SU-DHL-6 (cell line): ENCODE measurements around the gene BORCS8.

Source experiments
- H2AFZ ChIP-seq: fragments of 200-600 bp; sonication (generic); 2 replicates; pipeline ENCODE4 v1.6.1; 2014; ENCODE audit warnings: low read depth, mild to moderate bottlenecking, moderate library complexity, mixed read lengths, antibody characterized with exemption, low read length; ENCODE audit not compliant: severe bottlenecking
- H3F3A ChIP-seq: fragments of 200-600 bp; shearing (Covaris generic); 2 replicates; pipeline ENCODE4 v1.6.0; 2016; ENCODE audit warnings: antibody characterized with exemption, mild to moderate bottlenecking; ENCODE audit not compliant: insufficient read depth
- H3K27ac ChIP-seq: fragments of 200-600 bp; sonication (generic); 2 replicates; pipeline ENCODE4 v1.5.1; 2016; ENCODE audit warnings: low read depth, mild to moderate bottlenecking, low read length, moderate library complexity, mixed read lengths
- H3K27me3 ChIP-seq: fragments of 200-600 bp; sonication (generic), shearing (Covaris generic); 2 replicates; pipeline ENCODE4 v1.6.0; 2014; ENCODE audit warnings: mild to moderate bottlenecking, low read length
- H3K36me3 ChIP-seq: fragments of 200-600 bp; sonication (generic); 2 replicates; pipeline ENCODE4 v1.6.1; 2014; ENCODE audit warnings: mild to moderate bottlenecking, low read length, mixed read lengths
- H3K4me2 ChIP-seq: fragments of 300-600, 200-600 bp; shearing (Covaris generic), sonication (generic); 2 replicates; pipeline ENCODE4 v1.6.0; 2014; ENCODE audit warnings: low read length, low read depth, mild to moderate bottlenecking; ENCODE audit not compliant: poor library complexity, severe bottlenecking
- H3K4me3 ChIP-seq: fragments of 200-600 bp; sonication (generic); 2 replicates; pipeline ENCODE4 v1.5.1; 2014; ENCODE audit warnings: antibody characterized with exemption, low read length, mild to moderate bottlenecking, mixed read lengths; ENCODE audit not compliant: insufficient read depth, poor library complexity, severe bottlenecking
- H3K79me2 ChIP-seq: fragments of 200-600 bp; sonication (generic); 2 replicates; pipeline ENCODE4 v1.6.1; 2014; ENCODE audit warnings: mild to moderate bottlenecking, low read length, moderate library complexity; ENCODE audit not compliant: insufficient read depth
- H3K9ac ChIP-seq: fragments of 200-600 bp; sonication (generic); 2 replicates; pipeline ENCODE4 v1.7.0; 2014; ENCODE audit warnings: mild to moderate bottlenecking, low read length
- H3K9me2 ChIP-seq: fragments of 200-600 bp; sonication (generic); replicated peaks from 2 replicates; pipeline ENCODE4 v1.6.1; 2014; ENCODE audit warnings: low read length; ENCODE audit not compliant: insufficient read depth
- H3K9me3 ChIP-seq: fragments of 200-600 bp; sonication (generic); 2 replicates; pipeline ENCODE4 v1.6.1; 2014; ENCODE audit warnings: low read length, mixed read lengths; ENCODE audit not compliant: insufficient read depth
- H4K20me1 ChIP-seq: fragments of 200-600 bp; sonication (generic); 2 replicates; pipeline ENCODE4 v1.6.1; 2014; ENCODE audit warnings: low read depth, mild to moderate bottlenecking, antibody characterized with exemption, low read length, moderate library complexity, mixed read lengths
- EZH2phosphoT487 ChIP-seq: fragments of 200-600 bp; sonication (generic), shearing (Covaris generic); conservative IDR thresholded peaks from 2 replicates; pipeline ENCODE4 v1.6.1; 2018; ENCODE audit warnings: mild to moderate bottlenecking, antibody characterized with exemption, low read length, moderate library complexity, mixed read lengths
- TF ChIP-seq, protein P1 (sequence below): fragments of 200-600 bp; sonication (generic); IDR thresholded peaks from one replicate; pipeline ENCODE4 v1.5.1; 2017; ENCODE audit warnings: antibody characterized with exemption, mild to moderate bottlenecking, low read length, moderate library complexity; ENCODE audit not compliant: insufficient read depth, poor library complexity, severe bottlenecking

Gene BORCS8

DNA sequence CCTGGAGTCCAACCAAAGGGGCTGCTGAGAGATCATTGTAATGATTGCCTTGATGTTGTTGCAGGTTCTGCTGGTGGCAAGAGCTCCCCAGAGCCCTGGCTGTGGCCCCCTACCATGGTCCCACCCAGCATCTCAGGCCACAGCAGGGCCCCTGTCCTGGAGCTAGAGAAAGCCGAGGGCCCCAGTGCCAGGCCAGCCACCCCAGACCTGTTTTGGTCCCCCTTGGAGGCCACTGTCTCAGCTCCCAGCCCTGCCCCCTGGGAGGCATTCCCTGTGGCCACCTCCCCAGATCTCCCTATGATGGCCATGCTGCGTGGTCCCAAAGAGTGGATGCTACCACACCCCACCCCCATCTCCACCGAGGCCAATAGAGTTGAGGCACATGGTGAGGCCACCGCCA, 35.3 kb upstream of the BORCS8 start:
- H3K27ac ChIP-seq, result no peak overlapping the region
- no peak overlapping the region for H3K9ac ChIP-seq
- H3K9me2 ChIP-seq, result no peaks in the 10 kb centered on the region
- H3K4me2 ChIP-seq, result no peak overlapping the region
- no peaks in the 10 kb centered on the region for H4K20me1 ChIP-seq
- no peaks in the 10 kb centered on the region for H3F3A ChIP-seq
- H3K9me3 ChIP-seq, result no peaks in the 10 kb centered on the region
- no peaks in the 10 kb centered on the region for H3K79me2 ChIP-seq
- no peaks in the 10 kb centered on the region for H3K27me3 ChIP-seq
- no peaks in the 10 kb centered on the region for H3K36me3 ChIP-seq
- no peak overlapping the region for H3K4me3 ChIP-seq
- no peak overlapping the region for H2AFZ ChIP-seq
- TF ChIP-seq, protein P1, sequence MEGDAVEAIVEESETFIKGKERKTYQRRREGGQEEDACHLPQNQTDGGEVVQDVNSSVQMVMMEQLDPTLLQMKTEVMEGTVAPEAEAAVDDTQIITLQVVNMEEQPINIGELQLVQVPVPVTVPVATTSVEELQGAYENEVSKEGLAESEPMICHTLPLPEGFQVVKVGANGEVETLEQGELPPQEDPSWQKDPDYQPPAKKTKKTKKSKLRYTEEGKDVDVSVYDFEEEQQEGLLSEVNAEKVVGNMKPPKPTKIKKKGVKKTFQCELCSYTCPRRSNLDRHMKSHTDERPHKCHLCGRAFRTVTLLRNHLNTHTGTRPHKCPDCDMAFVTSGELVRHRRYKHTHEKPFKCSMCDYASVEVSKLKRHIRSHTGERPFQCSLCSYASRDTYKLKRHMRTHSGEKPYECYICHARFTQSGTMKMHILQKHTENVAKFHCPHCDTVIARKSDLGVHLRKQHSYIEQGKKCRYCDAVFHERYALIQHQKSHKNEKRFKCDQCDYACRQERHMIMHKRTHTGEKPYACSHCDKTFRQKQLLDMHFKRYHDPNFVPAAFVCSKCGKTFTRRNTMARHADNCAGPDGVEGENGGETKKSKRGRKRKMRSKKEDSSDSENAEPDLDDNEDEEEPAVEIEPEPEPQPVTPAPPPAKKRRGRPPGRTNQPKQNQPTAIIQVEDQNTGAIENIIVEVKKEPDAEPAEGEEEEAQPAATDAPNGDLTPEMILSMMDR, result no peak
- no peak for TF ChIP-seq EZH2phosphoT487

- no peak overlapping the region for H3K27ac ChIP-seq
- no peak overlapping the region for H3K4me3 ChIP-seq
- TF ChIP-seq, protein P1, result no peak
- TF ChIP-seq EZH2phosphoT487, result no peak
- H3K36me3 ChIP-seq, result no peaks in the 10 kb centered on the region
- H2AFZ ChIP-seq, result no peak overlapping the region
- no peaks in the 10 kb centered on the region for H3K9me3 ChIP-seq
- no peak overlapping the region for H3K4me2 ChIP-seq
- no peaks in the 10 kb centered on the region for H3K9me2 ChIP-seq
- H3K9ac ChIP-seq, result no peak overlapping the region
- no peaks in the 10 kb centered on the region for H3K27me3 ChIP-seq
- no peaks in the 10 kb centered on the region for H3K79me2 ChIP-seq
- no peaks in the 10 kb centered on the region for H3F3A ChIP-seq
- no peaks in the 10 kb centered on the region for H4K20me1 ChIP-seq
Observed at GRCh38 chr19:19226663-19227062, 34.7 kb upstream of the BORCS8 start.

- Histone ChIP-seq H3K4me2 (no peak overlapping the region), H3K27ac (no peak overlapping the region), H3K4me3 (no peak overlapping the region), H4K20me1 (no peaks in the 10 kb centered on the region), H3K9me2 (no peaks in the 10 kb centered on the region), H3K9ac (no peak overlapping the region), H3K79me2 (no peaks in the 10 kb centered on the region), H3K27me3 (no peaks in the 10 kb centered on the region), H3F3A (no peaks in the 10 kb centered on the region), H2AFZ (no peak overlapping the region), H3K36me3 (no peaks in the 10 kb centered on the region), H3K9me3 (no peaks in the 10 kb centered on the region)
- TF ChIP-seq EZH2phosphoT487, result no peak
- TF ChIP-seq, protein P1, result no peak
Observed at GRCh38 chr19:19226204-19226603, 34.3 kb upstream of the BORCS8 start.
